ENCODE measurements around the gene PUS1. TPM values are rescaled to one million over a fixed set of nuclear protein-coding genes. Genes with fewer than 3 reads are reported as not detected.

The PUS1 gene
- total and polyA plus RNA-seq, 2 of the 8 experiments (the other 6 are each of a cell fraction or from before 2014, with no cell fraction given), result 48.1 to 81.2 TPM

DNA sequence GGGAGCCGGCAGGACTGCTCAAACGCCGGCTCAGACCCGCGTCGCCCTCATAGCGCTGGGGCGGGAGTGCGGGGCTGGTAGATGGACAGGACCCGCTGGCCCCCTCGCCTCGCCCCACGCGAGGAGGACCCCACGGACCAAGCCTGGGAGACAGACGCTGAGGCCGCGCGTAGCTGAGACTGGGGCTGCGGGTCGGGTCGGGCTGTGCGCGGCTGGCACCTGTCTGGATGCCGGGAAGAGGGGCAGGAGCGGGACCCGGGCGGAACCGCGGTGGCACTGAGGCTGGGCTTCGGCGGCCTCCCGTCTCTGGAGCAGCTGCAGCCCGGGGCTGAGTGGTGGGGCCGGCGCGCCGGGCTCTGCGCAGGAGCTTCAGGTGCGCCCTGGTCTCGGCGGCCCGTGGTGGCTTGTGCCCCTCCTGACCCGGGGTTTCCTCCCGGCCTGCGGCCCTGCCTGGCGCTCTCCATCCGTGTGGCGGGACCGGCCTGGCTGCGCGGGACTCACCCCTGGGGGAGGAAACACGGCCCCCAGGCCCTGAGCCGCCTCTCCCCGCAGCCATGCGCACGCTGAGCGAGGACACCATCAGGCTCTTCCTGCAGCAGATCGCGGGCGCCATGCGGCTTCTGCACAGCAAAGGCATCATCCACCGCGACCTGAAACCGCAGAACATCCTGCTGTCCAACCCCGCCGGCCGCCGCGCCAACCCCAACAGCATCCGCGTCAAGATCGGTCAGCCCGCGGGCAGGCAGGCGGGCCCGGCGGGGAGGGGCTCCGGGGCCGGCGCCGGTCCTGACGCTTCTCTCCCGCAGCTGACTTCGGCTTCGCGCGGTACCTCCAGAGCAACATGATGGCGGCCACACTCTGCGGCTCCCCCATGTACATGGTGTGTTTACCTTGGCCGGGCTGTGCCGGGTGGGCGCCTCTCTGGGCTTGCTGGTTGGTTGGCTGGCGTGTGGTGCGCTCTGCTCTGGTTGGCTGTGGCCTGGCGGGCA is 20.7 kb upstream of the PUS1 start (continued):
- TF ChIP-seq, protein P1, sequence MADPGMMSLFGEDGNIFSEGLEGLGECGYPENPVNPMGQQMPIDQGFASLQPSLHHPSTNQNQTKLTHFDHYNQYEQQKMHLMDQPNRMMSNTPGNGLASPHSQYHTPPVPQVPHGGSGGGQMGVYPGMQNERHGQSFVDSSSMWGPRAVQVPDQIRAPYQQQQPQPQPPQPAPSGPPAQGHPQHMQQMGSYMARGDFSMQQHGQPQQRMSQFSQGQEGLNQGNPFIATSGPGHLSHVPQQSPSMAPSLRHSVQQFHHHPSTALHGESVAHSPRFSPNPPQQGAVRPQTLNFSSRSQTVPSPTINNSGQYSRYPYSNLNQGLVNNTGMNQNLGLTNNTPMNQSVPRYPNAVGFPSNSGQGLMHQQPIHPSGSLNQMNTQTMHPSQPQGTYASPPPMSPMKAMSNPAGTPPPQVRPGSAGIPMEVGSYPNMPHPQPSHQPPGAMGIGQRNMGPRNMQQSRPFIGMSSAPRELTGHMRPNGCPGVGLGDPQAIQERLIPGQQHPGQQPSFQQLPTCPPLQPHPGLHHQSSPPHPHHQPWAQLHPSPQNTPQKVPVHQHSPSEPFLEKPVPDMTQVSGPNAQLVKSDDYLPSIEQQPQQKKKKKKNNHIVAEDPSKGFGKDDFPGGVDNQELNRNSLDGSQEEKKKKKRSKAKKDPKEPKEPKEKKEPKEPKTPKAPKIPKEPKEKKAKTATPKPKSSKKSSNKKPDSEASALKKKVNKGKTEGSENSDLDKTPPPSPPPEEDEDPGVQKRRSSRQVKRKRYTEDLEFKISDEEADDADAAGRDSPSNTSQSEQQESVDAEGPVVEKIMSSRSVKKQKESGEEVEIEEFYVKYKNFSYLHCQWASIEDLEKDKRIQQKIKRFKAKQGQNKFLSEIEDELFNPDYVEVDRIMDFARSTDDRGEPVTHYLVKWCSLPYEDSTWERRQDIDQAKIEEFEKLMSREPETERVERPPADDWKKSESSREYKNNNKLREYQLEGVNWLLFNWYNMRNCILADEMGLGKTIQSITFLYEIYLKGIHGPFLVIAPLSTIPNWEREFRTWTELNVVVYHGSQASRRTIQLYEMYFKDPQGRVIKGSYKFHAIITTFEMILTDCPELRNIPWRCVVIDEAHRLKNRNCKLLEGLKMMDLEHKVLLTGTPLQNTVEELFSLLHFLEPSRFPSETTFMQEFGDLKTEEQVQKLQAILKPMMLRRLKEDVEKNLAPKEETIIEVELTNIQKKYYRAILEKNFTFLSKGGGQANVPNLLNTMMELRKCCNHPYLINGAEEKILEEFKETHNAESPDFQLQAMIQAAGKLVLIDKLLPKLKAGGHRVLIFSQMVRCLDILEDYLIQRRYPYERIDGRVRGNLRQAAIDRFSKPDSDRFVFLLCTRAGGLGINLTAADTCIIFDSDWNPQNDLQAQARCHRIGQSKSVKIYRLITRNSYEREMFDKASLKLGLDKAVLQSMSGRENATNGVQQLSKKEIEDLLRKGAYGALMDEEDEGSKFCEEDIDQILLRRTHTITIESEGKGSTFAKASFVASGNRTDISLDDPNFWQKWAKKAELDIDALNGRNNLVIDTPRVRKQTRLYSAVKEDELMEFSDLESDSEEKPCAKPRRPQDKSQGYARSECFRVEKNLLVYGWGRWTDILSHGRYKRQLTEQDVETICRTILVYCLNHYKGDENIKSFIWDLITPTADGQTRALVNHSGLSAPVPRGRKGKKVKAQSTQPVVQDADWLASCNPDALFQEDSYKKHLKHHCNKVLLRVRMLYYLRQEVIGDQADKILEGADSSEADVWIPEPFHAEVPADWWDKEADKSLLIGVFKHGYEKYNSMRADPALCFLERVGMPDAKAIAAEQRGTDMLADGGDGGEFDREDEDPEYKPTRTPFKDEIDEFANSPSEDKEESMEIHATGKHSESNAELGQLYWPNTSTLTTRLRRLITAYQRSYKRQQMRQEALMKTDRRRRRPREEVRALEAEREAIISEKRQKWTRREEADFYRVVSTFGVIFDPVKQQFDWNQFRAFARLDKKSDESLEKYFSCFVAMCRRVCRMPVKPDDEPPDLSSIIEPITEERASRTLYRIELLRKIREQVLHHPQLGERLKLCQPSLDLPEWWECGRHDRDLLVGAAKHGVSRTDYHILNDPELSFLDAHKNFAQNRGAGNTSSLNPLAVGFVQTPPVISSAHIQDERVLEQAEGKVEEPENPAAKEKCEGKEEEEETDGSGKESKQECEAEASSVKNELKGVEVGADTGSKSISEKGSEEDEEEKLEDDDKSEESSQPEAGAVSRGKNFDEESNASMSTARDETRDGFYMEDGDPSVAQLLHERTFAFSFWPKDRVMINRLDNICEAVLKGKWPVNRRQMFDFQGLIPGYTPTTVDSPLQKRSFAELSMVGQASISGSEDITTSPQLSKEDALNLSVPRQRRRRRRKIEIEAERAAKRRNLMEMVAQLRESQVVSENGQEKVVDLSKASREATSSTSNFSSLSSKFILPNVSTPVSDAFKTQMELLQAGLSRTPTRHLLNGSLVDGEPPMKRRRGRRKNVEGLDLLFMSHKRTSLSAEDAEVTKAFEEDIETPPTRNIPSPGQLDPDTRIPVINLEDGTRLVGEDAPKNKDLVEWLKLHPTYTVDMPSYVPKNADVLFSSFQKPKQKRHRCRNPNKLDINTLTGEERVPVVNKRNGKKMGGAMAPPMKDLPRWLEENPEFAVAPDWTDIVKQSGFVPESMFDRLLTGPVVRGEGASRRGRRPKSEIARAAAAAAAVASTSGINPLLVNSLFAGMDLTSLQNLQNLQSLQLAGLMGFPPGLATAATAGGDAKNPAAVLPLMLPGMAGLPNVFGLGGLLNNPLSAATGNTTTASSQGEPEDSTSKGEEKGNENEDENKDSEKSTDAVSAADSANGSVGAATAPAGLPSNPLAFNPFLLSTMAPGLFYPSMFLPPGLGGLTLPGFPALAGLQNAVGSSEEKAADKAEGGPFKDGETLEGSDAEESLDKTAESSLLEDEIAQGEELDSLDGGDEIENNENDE (IDR thresholded peaks at IDR 0.05; ENCODE audit: insufficient replicate concordance, low read length), result no peak
- TF ChIP-seq KDM5A (IDR thresholded peaks at IDR 0.05; ENCODE audit: low read length) (no peak), SRF (IDR thresholded peaks at IDR 0.05; ENCODE audit: low read depth, low read length) (no peak), JUND (IDR thresholded peaks at IDR 0.05; ENCODE audit: low read length) (no peak), TAF1 (IDR thresholded peaks at IDR 0.05; ENCODE audit: low read depth, low read length) (no peak), CREB1 (IDR thresholded peaks at IDR 0.05) (no peak), CTCF (IDR thresholded peaks at IDR 0.05; ENCODE audit: control extremely low read depth in 1 of 3, insufficient read depth in 1 of 3, low read depth in 1 of 3, low read length in 3 of 3) (no peak)
